NCI-H2029 treated with DMSO at 0.1 percent for 48 hours (cell line): ENCODE results near the gene KIF1A.
"Not testable (repeated sequence)": the region's sequence is repeated elsewhere in the genome, so short reads cannot be mapped to it uniquely, and the experiment has no call there.

Source experiments
- DNase-seq: peaks from one replicate; lab custom pipeline; 2025; lab: John Stamatoyannopoulos, UW

Gene KIF1A

DNA sequence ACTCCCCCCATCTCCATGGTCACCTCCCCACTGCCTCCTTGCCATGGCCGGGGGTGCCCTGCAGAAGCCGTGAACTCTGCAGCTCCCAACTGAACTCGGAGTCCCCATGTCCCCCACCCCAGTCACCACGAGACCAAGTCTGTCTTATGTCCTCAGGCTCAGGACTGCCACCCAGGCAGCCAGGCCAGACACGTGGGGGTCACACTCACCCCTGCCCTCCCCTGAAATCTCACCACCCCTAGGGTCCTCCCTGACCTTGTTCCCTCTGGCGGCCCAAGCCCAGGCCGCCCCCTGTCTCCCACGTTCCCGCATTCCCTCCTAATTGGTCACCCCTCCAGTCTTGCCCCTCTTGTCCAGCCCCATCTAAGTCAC lies 117.4 kb downstream of the KIF1A start:
- no peak for DNase-seq

DNA sequence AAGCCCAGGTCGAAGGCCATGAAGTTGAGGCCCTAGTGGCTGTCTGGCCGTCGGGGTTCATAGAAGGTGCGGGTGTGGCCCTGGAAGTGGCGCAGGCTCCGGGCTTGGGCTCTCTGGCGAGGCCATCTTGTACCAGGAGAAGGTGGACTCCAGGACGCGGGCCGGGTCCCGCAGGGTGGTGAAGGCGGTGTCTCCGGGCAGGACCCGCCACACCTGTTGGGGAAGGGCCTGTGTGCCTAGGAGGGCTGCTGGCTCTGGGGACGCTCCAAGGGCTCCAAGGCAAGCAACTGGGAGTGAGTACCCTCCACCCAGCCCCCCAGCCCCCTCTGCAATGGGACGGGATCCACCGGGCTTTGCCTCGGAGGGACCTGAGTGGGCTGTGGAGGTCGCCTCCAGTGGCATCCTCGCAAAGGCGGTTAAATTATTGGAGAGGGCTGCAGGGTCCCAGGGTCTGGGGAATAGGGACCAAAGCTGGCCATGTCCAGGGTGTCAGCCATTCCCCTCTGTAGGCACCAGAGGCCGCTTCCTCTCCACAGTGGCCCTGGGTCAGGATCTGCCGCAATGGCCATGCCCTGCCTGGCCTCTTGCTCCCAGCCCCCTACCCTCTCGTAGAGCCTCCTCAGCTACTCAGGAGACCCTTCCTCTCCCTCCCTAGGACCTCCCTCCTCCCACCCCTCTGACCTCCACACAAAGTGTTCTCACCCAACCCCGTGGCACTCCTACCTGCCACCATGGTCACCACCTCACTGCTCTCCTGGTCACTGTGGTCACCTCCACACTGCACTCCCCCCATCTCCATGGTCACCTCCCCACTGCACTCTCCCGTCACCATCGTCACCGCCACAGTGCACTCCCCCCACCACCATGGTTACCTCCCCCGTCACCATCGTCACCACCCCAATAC lies 118.0 kb downstream of the KIF1A start:
- DNase-seq, result no peak

DNA sequence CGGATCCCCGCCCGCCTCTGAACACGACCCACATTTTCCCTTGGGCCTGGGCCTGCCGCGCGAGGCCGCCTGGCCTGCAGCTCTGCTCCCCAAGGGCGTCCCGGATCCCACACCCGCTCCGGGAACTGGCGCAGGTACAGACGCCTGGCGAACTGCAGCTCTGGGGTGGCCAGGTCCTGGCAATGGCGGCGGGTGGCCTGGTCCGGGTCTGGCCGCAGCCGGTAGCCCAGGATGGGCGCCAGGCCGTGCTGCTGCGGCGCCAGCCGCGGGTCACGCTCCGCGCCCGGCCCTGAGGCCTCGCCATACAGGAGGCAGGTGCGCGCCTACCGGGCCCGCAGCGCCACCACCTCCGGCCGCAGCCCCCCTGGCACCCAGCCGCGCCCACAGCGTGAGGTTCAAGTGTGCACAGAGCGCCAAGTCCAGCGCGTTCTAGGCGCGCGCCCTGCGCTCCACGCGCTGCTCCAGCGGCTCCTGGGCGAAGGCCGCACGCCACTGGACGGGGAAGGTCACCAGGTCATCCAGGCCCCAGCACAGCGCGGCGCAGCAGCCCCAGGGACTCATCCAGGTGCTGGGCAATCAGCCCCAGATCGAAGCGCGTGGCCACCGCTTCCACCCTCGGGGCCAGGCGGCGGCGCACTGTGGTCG lies 118.8 kb downstream of the KIF1A start:
- no peak for DNase-seq

DNA sequence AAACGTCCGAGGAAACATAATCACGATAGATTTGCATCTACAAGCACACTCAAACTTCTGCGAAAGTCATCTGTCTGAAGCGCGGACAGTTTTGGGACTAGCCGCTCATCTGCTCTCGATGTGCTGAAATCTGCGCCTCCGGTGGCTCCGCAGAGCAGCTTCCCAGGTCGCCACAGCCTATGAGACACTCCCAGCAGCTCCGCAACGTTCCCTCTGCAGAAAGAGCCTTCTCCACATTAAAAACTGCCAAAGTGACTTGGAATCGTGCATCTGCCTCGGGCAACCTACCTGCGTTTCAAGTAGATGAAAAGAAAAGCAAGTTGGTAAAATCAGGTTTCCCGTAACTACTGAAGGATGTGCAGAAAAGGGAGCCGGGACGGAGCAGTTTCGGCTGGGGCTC lies 119.4 kb downstream of the KIF1A start:
- DNase-seq, result not testable (repeated sequence)

DNA sequence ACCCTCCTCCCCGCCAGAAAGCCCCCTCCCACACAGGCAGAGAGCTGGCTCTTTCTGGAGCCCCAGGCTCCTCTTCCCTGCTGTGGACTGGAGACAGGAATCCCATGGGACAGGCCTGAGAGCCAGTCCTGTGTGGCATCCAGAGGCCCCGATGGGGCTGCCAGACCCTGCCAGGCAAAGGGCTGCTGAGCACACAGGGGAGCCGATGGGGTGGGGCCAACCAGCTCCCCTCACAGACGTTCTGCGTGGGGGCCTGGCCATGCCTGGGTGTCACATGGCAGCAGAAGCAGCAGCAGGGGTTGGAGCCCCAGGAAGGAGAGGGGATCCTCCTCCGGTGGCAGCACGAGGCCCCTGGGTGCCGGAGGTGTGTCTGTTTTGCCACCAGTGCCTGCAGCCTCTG lies 120.2 kb downstream of the KIF1A start:
- DNase-seq, result not testable (repeated sequence)

DNA sequence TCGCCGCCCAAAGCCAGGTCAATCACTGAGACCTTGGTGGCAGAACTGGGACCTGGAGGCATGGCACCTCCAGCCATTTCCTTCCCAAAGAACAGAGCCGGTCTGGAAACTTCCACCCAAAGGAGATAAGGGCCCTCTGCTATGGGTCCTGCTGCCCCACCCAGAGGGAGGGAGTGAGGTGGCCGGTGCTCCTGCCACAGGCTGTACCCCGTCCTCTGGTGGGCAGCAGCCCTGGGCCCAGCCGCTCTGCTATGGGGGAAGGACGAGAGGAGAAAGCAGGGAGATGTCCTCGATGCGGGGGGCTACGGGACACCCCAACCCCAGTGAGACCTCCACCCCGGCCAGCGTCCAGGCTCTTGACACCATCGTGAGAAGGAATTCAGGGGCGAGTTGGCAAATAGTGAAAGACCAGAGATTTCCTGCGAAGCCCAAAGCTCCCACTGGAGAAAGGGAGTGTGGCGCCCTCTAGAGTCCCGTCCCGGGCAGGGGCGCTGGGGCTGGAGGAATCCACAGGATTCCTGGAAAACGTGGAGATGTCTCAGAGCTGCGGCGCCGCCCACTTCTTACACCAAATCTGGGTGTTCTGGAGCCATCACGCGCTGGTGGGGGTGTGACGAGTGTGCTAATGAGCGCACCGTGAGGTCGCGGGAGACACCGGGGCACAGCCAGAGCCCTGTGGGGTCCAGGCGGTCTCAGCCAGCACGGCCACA lies 121.0 kb downstream of the KIF1A start:
- DNase-seq, result not testable (repeated sequence)

DNA sequence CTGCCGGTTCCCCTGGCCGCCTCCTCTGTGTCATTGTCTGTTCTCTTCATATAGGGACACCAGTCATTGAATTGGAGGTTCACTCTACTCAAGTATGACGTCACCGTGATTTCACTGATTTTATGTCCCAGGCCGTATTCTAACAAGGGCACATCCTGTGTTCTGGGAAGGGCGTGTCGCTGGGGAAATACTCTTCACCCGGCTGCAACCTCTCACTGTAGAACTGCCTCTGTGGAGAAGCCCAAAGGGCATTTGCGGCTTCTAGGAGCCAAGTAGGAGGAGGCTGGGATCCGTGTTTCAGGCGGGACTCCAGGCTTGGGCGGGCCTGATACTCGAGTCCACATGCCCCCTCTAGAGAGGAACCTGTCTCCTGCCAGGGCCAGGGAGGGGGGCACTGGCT lies 123.5 kb downstream of the KIF1A start:
- DNase-seq, result not testable (repeated sequence)

DNA sequence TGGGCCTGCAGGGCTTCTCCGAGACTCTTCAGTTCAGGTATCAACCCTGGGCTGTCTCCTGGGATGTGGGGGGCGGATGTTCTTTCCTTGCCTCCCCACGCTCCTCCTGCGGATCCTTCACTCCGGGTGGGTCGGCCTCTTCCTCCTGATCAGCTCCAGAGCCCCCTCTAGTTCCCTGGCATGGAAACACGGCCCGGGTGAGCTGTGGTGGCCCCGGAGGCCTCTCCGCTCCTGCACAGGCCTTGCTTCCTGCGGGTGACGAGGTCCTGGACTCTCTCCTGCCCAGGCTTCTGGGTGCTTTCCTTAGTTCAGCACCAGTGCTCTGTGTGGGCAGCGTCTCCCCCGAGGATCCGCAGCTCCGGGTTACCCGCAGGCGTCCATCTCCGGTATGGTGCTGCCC lies 124.4 kb downstream of the KIF1A start:
- DNase-seq, result not testable (repeated sequence)

DNA sequence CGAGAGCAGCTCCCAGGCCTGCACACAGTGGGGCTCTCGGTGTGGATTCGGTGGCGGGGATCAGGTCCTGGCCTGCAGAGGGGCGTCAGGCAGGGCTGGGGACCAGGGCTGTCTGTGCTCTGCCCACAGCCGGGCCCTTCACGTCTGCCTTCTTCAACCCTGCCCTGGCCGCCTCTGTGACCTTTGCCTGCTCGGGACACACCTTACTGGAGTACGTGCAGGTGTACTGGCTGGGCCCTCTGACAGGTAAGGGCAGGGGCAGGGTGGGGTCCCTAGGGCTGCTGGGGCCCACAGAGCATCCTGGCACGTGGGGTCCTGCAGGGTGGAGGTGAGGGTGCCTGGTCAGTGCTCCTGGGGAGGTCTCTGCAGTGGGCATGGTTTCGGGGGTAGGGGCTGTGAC lies 125.7 kb downstream of the KIF1A start:
- not testable (repeated sequence) for DNase-seq

DNA sequence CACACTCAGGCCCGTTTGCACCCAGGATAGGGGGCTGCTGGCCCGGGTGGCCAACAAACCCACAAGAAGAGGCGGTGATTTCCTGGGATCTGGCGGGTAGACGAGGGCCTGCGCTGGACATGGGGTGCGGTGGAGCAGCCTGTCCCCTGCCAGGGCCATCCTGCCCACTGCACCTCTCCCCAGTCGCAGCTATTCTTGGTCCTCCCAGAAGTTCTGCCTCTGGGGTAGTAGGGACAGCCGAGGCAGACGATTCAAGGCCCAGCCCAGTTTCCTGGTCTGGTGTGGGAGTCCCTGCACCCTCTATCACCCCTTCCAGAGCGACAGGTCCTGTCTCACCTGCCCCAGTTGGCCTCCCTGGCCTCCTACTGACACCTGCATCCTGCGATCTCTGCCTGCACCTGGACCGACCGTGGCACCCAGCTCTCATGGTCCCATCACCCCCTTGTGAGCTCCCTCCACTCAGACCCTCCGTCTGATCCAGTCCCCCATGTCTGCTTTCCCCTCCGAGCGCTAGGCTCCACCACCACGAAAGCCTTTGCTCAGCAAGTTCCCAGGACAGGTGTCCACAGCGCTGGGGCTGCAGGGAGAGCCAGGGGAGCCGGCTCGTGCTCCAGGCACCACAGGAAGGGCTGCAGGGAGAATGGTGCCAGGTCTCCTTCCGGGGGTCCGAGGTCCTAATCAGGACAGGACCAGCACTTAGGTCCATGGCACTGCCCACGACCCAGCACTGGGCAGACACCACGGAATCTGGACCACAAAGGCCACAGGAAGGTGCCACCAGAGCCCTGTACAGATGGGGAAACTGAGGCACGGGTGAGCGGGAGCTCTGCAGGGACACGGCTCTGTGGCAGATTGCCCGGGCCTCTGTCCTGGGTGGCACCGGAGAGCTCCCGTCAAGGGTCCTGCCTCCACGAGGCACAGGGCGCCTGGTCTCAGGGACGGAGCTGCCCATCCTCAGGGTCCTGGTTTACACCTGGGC lies 127.1 kb downstream of the KIF1A start:
- DNase-seq, result not testable (repeated sequence)

DNA sequence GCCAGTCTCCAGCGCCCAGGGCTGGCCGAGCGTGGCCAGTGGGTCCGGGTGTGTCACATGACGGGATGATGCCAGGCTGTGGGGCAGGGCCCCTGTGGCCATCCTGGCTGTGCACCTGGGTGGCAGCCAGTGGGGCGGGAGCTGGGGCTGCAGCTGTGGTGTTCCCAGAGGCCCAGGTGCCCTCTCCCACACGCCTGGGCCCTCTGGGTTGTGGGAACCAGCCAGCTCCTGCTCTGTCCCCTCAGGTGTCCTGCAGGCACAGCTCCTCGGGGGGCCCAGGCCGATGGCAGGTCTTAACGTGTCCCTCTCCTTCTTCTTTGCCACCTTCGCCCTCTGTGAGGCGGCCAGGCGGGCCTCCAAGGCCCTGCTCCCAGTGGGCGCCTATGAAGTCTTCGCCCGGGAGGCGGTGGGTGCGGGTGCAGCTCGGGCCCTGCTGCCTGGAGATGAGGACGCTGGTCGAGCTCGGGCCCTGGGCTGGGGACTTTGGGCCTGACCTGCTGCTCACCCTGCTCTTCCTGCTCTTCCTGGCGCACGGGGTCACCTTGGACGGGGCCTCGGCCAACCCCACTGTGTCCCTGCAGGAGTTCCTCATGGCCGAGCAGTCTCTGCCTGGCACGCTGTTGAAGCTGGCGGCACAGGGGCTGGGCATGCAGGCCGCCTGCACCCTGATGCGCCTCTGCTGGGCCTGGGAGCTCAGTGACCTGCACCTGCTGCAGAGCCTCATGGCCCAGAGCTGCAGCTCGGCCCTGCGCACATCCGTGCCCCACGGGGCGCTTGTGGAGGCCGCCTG lies 128.2 kb downstream of the KIF1A start, which contains the start of gene AQP12A:
TSS of gene AQP12A (plus strand) at position 236 of the 790 bp plus-strand sequence. CDS start at position 284, 48 bp downstream.
- DNase-seq, result not testable (repeated sequence)

DNA sequence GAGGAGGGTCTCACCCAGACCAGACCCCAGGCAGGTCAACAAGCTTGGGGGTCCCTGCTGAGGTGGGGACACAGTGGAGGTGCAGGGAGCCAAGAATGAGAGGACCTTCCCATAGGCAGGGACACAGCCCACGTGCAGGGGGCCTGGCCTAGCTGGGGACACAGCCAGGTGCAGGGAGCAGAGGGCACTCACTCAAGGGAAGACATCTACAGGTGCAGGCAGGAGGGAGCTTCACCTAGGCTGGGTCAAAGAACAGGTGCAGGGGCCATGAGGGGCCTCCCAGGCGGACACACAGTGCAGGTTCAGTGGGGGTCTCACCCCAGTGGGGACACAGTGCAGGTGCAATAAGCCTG lies 129.0 kb downstream of the KIF1A start:
- not testable (repeated sequence) for DNase-seq

DNA sequence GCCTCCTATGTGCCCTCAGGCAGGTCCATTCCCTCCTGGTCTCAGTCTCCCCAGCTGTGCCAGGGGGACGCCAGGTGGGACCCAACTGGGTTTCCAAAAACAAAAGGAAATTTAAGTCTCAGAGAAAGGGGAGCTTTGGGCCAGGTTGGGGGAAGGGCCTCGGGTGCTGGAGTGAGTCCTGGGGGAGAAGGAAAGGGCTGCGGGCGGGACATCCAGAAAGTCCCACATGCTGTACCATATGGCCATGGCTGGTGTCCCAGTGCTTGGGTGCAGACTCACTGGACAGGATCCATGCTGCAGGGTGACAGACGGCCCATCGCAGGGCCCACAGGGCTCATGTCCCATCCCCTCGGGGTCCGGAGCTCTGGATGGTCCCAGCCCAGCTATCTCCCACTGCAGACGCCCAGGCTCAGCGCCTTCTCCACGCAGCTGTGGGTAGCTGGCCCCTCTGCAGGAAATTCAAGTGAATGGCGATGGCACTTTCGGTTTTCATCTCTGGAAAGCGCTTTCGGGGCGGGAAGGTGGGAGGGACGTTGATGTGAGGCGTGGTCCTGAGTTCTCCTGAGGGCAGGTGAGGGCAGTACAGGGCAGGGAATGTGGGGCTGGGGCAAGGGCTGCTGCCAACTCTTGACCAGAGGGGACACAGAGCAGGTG lies 129.5 kb downstream of the KIF1A start:
- DNase-seq, result not testable (repeated sequence)

DNA sequence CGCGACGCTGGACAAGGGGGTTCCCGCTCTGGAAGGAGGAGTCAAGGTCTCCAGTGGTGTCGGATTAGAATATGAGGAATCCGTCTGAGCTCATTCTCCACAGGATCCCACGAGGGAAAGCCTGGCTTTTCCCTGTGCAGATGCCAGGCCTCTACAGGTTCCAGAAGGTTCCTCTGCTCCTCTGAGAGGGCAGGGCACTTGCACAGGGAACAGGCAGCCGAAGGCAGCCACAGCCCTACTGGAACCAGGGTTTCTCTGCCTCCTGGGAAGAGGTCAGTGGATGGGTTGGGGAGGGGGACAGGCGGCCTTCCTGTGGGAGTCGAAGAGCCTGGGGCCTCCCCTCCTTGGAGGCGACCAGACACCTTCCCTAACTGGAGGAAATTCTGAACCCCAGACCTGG lies 130.0 kb downstream of the KIF1A start:
- no peak for DNase-seq

DNA sequence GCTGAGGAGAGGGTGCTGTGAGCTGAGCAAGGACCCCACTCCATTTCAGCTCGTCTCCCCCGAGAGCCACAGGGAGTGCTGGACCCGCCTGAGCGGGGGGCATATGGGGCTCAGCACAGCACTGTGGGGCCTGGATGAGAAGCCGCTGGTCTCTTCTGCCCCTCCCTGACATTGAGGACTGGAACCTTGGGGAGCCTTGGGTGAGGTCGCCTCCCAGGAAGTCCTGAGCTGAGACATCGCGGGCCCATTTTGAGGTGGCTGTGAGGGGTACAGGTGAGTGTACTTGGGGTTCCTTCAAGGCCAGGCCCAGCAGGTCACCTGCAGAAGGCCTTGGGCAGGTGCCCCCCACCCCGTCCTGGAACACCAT lies 131.5 kb downstream of the KIF1A start:
- no peak for DNase-seq

DNA sequence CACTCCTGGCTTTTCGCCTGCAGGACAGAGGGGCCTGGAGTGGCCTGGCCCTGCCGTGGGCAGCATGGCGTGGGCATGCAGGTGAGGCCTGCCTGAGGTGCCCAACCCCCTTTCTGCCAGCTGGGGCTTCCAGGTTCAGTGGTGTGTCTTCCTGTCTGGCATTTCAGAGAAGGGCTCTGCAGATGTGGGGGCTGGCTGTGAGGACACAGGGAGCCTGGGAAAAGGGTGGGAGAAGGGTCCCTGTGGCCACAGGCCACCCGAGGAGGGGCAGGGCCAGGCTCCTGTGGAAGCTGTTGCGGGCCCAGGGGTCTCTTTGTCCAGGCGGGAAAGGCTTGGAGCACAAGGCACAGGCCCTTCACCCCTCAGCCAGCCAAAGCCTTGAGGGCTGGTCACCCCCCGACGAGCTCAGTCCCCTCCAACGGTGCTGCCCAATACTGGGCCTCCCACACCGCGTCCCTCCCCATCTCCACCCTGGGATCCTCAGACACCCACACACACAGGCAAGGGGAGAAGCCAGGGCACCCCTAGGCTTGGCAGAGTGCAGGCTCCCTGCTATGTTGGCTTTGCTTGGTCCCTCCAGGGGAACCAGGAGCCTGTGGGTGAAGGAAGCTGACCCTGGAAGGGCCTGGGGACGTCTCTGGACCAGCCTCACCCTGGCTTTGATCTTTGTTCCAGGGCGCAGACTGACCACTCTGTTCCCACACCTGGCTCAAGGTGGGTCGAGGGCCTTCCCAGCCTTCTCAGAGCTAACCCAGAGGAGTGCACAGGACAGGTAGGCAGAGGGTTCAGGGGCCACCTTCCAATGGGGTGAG lies 132.1 kb downstream of the KIF1A start:
- DNase-seq, result no peak

DNA sequence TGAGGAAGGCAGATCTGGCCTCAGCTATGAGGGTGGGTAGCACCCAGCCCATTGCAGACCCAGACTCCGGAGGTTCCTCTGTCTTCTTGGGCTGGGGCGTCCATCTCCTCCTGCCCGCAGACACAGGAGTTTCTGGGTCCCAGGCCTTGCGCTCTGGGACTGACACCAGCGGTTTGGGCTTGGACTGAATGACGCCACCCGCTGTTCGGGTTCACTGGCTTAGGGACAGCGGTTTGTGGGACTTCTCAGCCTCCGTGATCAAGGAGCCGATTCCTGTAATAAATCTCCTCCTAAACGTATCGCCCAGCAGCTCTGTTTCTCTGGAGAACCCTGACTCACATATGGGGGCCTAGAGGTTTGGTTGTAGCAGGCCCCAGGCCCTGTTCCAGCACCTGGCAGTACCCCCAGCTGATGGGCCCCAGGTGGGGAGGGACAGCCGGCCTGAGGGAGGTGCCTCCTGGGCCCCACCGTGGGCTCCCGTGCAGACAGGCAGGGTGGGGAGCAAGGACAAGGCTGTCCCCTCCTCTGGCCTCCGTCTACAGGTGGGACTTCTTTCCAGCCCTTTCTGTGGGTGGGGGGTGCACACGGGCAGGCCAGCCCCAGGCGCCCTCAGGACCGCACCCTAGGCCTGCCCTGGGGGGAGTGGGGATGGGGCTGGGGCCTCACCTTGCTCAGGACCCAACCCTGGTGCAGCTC lies 132.8 kb downstream of the KIF1A start:
- no peak for DNase-seq

DNA sequence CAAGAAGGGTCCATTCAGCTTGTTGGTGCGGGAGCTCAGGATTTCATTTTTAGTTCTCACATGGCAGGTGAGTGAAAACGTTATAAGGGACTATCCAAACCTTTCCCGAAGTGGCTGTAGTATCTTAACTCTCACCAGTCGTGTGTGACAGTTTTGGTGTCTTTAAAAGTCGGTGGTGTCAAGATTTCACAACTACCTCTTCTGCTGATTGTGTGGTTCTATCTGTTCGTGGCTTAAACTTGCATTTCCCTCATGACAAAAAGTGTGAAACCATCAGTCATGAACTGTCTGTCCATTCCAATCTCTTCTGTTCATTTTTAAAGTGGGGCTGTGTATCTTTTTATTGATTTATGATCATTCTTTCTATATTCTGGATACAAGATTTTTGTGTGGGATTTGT lies 133.6 kb downstream of the KIF1A start:
- no peak for DNase-seq
